Adipocyte (in vitro differentiated cells): ENCODE results near the gene EML1.

ENCODE experiments used
- DNase-seq: peaks from one replicate; pipeline ENCODE4 v3.0.0-alpha.2; 2015; ENCODE audit warnings: low read depth
- H3K27me3 ChIP-seq: replicated peaks from 2 replicates; pipeline ENCODE4 v1.7.0; 2013; ENCODE audit warnings: mild to moderate bottlenecking, low read length, moderate library complexity; ENCODE audit not compliant: control insufficient read depth, insufficient read depth
- H3K36me3 ChIP-seq: 2 replicates; pipeline ENCODE4 v1.7.0; 2013; ENCODE audit warnings: low read length, mild to moderate bottlenecking, moderate library complexity; ENCODE audit not compliant: control insufficient read depth, insufficient read depth, severe bottlenecking
- H3K4me1 ChIP-seq: 2 replicates; pipeline ENCODE4 v1.7.0; 2013; ENCODE audit warnings: mild to moderate bottlenecking, low read length, moderate library complexity; ENCODE audit not compliant: control insufficient read depth, insufficient read depth
- H3K4me3 ChIP-seq: 2 replicates; pipeline ENCODE4 v1.7.0; 2013; ENCODE audit warnings: mild to moderate bottlenecking, low read length, moderate library complexity
- H3K9ac ChIP-seq: 2 replicates; pipeline ENCODE4 v1.7.0; 2013; ENCODE audit warnings: mild to moderate bottlenecking, low read length, moderate library complexity
- H3K9me3 ChIP-seq: 2 replicates; pipeline ENCODE4 v1.7.0; 2013; ENCODE audit warnings: mild to moderate bottlenecking, low read length, moderate library complexity; ENCODE audit not compliant: control insufficient read depth

The EML1 gene

DNA sequence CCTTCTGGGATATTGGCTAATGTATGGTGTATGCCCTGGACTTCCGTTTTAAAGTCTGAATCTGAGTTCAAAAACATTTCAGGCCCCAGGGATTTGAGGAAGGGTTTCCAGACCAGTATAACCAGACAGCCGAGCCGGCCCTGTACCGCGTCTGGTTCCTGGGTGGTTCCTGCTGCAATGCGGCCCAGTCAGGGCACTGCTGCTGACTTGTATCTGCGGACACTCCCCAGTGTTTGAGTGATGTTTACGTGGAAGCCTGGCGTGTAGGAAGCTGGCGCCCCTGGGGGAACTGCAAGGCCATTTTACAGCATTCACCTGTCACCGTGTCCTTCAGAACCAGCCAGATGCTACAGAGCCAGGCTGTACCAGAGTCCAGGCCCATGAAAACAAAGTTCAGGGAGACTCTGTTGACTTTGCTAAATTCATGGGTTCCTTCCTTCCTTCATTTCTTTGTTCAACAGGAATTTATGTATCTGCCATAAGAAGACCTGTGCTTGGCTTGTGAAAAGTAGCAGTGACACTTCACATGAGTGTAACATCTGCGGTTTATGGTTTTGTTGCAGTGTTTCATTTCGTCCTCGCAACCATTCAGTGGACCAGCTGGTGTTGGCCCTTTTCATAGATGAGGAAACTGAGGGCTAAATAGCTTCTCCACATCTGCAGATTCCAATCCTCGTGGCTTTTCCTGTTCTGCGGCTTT lies 16.8 kb downstream of the EML1 start:
- no peak for DNase-seq
- H3K4me1 ChIP-seq = peaks cover 34% of the 10 kb centered on the region
- H3K4me3 ChIP-seq = peak overlapping the region; percentile 54
- H3K27me3 ChIP-seq = no peaks in the 10 kb centered on the region
- no peaks in the 10 kb centered on the region for H3K9me3 ChIP-seq
- peak overlapping the region; percentile 61 for H3K9ac ChIP-seq
- H3K36me3 ChIP-seq = no peaks in the 10 kb centered on the region

GRCh38 chr14:99810559-99810874 lies 17.3 kb downstream of the EML1 start:
- no peak overlapping the region for H3K9ac ChIP-seq
- no peaks in the 10 kb centered on the region for H3K27me3 ChIP-seq
- H3K9me3 ChIP-seq = no peaks in the 10 kb centered on the region
- DNase-seq = peak; percentile 13
- no peak overlapping the region for H3K4me3 ChIP-seq
- no peaks in the 10 kb centered on the region for H3K36me3 ChIP-seq
- peaks cover 34% of the 10 kb centered on the region for H3K4me1 ChIP-seq

- no peaks in the 10 kb centered on the region for H3K9me3 ChIP-seq
- no peaks in the 10 kb centered on the region for H3K36me3 ChIP-seq
- H3K27me3 ChIP-seq = no peaks in the 10 kb centered on the region
- DNase-seq = no peak
- peaks cover 39% of the 10 kb centered on the region for H3K4me1 ChIP-seq
- no peak overlapping the region for H3K4me3 ChIP-seq
- no peak overlapping the region for H3K9ac ChIP-seq
Measured at GRCh38 chr14:99812096-99812750, 19.0 kb downstream of the EML1 start.

DNA sequence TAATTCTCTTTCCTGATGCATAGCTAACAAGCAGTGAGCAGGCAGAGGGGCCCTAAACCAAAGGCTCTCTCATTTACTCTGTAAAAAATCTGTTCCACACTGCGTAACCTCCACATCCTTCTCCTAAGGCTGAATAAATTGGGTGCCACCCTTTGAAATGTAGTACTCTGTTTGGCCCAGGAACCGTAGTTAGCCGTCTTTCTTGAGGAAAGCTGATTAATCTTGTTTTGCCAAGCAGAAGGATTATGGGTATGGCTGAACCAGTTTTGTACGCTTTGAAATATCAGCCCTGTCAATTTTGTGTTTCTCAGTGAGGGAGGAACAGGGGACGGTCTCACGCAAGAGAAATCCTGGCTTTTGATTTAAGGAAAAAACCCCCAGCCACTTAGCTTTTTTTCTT lies 19.7 kb downstream of the EML1 start:
- Histone ChIP-seq H3K4me3 (no peak overlapping the region), H3K36me3 (no peaks in the 10 kb centered on the region), H3K4me1 (peaks cover 33% of the 10 kb centered on the region), H3K9ac (no peak overlapping the region), H3K27me3 (no peaks in the 10 kb centered on the region), H3K9me3 (no peaks in the 10 kb centered on the region)
- no peak for DNase-seq

DNA sequence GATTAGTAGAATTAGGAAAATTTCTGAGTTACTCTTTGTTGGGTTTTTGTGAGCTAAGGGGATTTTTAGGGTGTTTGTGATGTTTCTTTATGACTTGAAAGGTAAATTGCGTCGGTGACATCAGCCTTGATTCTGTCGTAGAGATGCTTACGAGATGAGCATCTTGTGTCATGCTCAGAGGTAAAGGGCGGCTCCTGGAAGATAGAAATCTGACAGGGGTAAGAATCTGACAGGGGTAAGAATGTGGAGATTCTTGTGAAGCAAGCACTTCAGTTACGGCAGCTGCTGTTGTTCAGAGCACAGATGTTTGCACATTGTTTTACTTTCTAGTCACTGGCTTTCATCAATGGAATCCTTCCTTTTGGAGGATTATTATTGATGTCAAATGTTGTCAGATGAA lies 22.5 kb downstream of the EML1 start:
- no peak for DNase-seq
- Histone ChIP-seq H3K9ac (no peak overlapping the region), H3K9me3 (no peaks in the 10 kb centered on the region), H3K4me1 (peaks cover 12% of the 10 kb centered on the region), H3K4me3 (no peak overlapping the region), H3K36me3 (no peaks in the 10 kb centered on the region), H3K27me3 (no peaks in the 10 kb centered on the region)

- H3K4me3 ChIP-seq = no peak overlapping the region
- no peaks in the 10 kb centered on the region for H3K9me3 ChIP-seq
- peaks cover 12% of the 10 kb centered on the region for H3K4me1 ChIP-seq
- H3K36me3 ChIP-seq = no peaks in the 10 kb centered on the region
- no peak for DNase-seq
- H3K9ac ChIP-seq = no peak overlapping the region
- H3K27me3 ChIP-seq = no peaks in the 10 kb centered on the region
Measured at GRCh38 chr14:99816217-99816616, 23.0 kb downstream of the EML1 start.

DNA sequence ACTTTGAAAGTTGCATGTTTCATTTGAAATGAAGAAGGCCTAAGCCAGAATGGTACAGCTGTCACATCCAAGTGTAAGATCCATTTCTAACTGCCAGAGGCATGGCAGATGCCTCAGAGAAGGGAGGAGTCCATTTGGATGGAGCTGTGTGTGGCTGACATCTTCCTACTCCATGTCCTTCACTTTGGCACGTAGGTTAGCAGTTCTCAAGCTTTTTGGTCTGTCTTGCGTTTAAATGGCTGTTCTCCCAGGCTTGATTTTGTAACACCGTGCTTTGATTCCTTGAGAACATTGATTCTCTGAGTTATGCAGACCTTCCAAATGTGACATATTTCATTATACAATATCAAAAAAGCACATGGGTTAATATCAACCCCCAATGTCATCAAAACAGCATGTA lies 23.4 kb downstream of the EML1 start:
- H3K27me3 ChIP-seq = no peaks in the 10 kb centered on the region
- DNase-seq = no peak
- H3K9me3 ChIP-seq = no peaks in the 10 kb centered on the region
- peaks cover 13% of the 10 kb centered on the region for H3K4me1 ChIP-seq
- no peaks in the 10 kb centered on the region for H3K36me3 ChIP-seq
- H3K9ac ChIP-seq = no peak overlapping the region
- H3K4me3 ChIP-seq = no peak overlapping the region

DNA sequence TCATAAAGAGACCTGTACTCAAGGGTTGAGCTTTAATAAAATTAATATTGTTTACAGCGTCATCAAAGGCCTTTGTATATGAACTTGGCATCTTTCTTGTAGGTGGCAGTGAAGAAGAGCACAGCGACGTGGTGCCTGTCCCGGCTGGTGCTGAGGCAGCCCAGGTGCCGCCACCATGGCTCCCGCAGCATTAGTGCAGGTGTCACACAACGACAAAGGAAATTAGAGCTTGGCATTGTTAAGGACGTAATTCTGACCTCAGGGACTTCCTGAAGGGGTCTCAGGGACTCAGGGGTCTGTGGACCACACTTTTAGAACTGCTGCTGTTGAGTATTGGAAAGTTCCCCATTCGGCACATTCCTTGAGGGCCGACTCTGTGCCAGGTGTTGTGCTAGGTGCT lies 24.1 kb downstream of the EML1 start:
- H3K9ac ChIP-seq = no peak overlapping the region
- H3K27me3 ChIP-seq = no peaks in the 10 kb centered on the region
- H3K4me3 ChIP-seq = no peak overlapping the region

GRCh38 chr14:99818503-99819036 lies 25.4 kb downstream of the EML1 start:
- Histone ChIP-seq H3K4me3 (no peak overlapping the region), H3K9me3 (no peaks in the 10 kb centered on the region), H3K9ac (no peak overlapping the region), H3K36me3 (no peaks in the 10 kb centered on the region), H3K27me3 (peaks cover 5% of the 10 kb centered on the region), H3K4me1 (peaks cover 25% of the 10 kb centered on the region)
- DNase-seq = no peak

More for the DNA sequence above, 24.1 kb downstream of the EML1 start:
- DNase-seq = no peak
- H3K9me3 ChIP-seq = no peaks in the 10 kb centered on the region
- peaks cover 18% of the 10 kb centered on the region for H3K4me1 ChIP-seq
- no peaks in the 10 kb centered on the region for H3K36me3 ChIP-seq

- H3K27me3 ChIP-seq = peaks cover 5% of the 10 kb centered on the region
- H3K36me3 ChIP-seq = no peaks in the 10 kb centered on the region
- peaks cover 25% of the 10 kb centered on the region for H3K4me1 ChIP-seq
- H3K4me3 ChIP-seq = peak overlapping the region; percentile 38
- no peak overlapping the region for H3K9ac ChIP-seq
- no peaks in the 10 kb centered on the region for H3K9me3 ChIP-seq
- DNase-seq = no peak
Measured at GRCh38 chr14:99819514-99819913, 26.3 kb downstream of the EML1 start.

- Histone ChIP-seq H3K9me3 (no peaks in the 10 kb centered on the region), H3K9ac (no peak overlapping the region), H3K27me3 (peaks cover 5% of the 10 kb centered on the region), H3K4me3 (no peak overlapping the region), H3K4me1 (peaks cover 25% of the 10 kb centered on the region), H3K36me3 (no peaks in the 10 kb centered on the region)
- no peak for DNase-seq
Measured at GRCh38 chr14:99820702-99821331, 27.6 kb downstream of the EML1 start.
